Osteocyte (in vitro differentiated cells): Measurements from ENCODE around the gene CORO2B. TPM values are rescaled to one million over a fixed set of nuclear protein-coding genes. Genes with fewer than 3 reads are reported as not detected.

Experiments used
- DNase-seq: peaks from one replicate; pipeline ENCODE4 v3.0.0; 2021; ENCODE audit warnings: mixed read lengths; ENCODE audit not compliant: unreplicated experiment; ENCODE audit errors: extremely low spot score
- H3K27ac Mint-ChIP-seq: one replicate; pipeline ENCODE4 v1.8.0; 2021; ENCODE audit warnings: mild to moderate bottlenecking, mixed read lengths; ENCODE audit not compliant: unreplicated experiment
- H3K27me3 Mint-ChIP-seq: one replicate; pipeline ENCODE4 v1.8.0; 2021; ENCODE audit warnings: mixed read lengths; ENCODE audit not compliant: unreplicated experiment
- H3K36me3 Mint-ChIP-seq: one replicate; pipeline ENCODE4 v1.8.0; 2021; ENCODE audit warnings: mixed read lengths; ENCODE audit not compliant: unreplicated experiment
- H3K4me1 Mint-ChIP-seq: one replicate; pipeline ENCODE4 v1.8.0; 2021; ENCODE audit warnings: mixed read lengths; ENCODE audit not compliant: unreplicated experiment
- H3K4me3 Mint-ChIP-seq: one replicate; pipeline ENCODE4 v1.8.0; 2021; ENCODE audit warnings: mild to moderate bottlenecking, moderate library complexity, mixed read lengths; ENCODE audit not compliant: unreplicated experiment
- H3K9me3 Mint-ChIP-seq: one replicate; pipeline ENCODE4 v1.8.0; 2021; ENCODE audit warnings: mixed read lengths; ENCODE audit not compliant: unreplicated experiment
- CTCF ChIP-seq: fragments of 200-600 bp; sonication (generic); IDR thresholded peaks from 2 replicates; pipeline ENCODE4 v1.5.0; 2021; ENCODE audit warnings: antibody characterized with exemption, mild to moderate bottlenecking, moderate library complexity
- total RNA-seq: library from RNA; stranded (reverse); gene quantifications from 2 replicates; pipeline ENCODE4 v1.2.1, GENCODE V29; 2021

CORO2B gene
- total RNA-seq, 1 donor from 2014 or later: 22.6 TPM

DNA sequence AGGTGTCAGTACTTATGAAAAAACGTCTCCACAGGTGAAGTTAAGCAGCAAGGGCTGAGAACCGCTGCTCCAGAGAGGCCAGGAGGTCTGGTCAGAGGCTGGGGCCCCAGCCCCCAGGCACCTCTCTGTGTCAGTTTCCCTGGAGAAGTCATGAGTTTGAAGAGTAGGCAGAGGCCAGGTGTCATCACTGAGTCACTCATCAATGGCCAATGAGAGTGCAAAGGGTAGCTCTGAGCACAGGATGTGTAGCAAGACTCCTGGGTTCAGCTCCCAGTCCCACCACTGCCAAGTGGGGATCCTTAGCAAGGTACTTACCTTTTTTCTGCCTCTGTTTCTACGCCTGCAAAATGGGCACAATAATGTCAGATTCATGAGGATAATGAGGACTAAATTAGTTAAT lies 47.9 kb downstream of the CORO2B start:
- no peak for TF ChIP-seq CTCF
- no peaks in the 10 kb centered on the region for H3K9me3 Mint-ChIP-seq
- no peak overlapping the region for H3K27ac Mint-ChIP-seq
- H3K36me3 Mint-ChIP-seq: no peaks in the 10 kb centered on the region
- H3K4me1 Mint-ChIP-seq: peaks cover 25% of the 10 kb centered on the region
- H3K4me3 Mint-ChIP-seq: no peak overlapping the region
- H3K27me3 Mint-ChIP-seq: no peaks in the 10 kb centered on the region
- DNase-seq: no peak

- no peak for DNase-seq
- H3K9me3 Mint-ChIP-seq: no peaks in the 10 kb centered on the region
- H3K4me1 Mint-ChIP-seq: peaks cover 20% of the 10 kb centered on the region
- no peaks in the 10 kb centered on the region for H3K27me3 Mint-ChIP-seq
- TF ChIP-seq CTCF: no peak
- H3K27ac Mint-ChIP-seq: no peak overlapping the region
- H3K36me3 Mint-ChIP-seq: no peaks in the 10 kb centered on the region
- H3K4me3 Mint-ChIP-seq: no peak overlapping the region
Measured at GRCh38 chr15:68627476-68627875, 48.7 kb downstream of the CORO2B start.

DNA sequence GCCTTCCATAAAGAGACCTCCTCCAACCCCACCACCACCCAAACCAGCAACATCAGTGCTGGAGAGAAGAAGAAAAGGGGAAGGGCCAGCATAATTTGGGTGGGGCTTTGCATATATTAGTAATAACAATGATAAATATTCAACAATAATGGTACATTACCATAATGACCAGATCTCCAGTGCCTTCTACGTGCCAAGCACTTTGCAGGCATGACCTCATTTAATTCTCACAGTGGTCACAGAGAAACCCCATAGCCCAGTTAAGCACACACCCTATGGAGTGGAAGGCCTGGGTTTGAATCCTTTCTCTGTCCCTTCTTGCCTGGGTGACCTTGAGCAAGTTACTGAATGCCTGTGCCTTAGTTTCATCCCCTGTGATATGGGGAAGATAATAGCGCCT lies 49.2 kb downstream of the CORO2B start:
- Mint-ChIP-seq H3K9me3 (no peaks in the 10 kb centered on the region), H3K27ac (no peak overlapping the region), H3K27me3 (no peaks in the 10 kb centered on the region), H3K4me3 (no peak overlapping the region), H3K4me1 (peaks cover 20% of the 10 kb centered on the region), H3K36me3 (no peaks in the 10 kb centered on the region)
- no peak for TF ChIP-seq CTCF
- DNase-seq: no peak

GRCh38 chr15:68629519-68630210 lies 50.9 kb downstream of the CORO2B start:
- TF ChIP-seq CTCF: no peak
- no peak for DNase-seq

DNA sequence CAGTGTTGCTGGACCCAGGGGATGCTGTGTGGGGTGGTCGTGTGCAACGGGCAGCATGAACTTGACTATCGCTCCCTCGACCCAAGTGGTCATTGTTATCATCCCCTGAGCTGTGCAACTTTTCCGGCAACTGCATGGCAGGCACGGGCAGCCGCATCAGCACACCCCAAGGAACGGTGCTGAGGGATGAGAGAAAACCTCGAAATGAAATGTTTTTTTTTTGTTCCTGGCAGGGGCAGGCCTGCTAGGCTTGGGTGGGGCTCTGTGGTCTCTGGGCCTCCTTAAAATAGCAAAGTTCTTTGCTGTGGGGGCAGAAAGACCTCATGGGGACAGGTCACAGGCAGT lies 51.4 kb downstream of the CORO2B start:
- Mint-ChIP-seq H3K27ac (no peak overlapping the region), H3K27me3 (no peaks in the 10 kb centered on the region), H3K9me3 (no peaks in the 10 kb centered on the region), H3K36me3 (no peaks in the 10 kb centered on the region), H3K4me3 (no peak overlapping the region), H3K4me1 (peaks cover 23% of the 10 kb centered on the region)
- no peak for DNase-seq
- TF ChIP-seq CTCF: no peak

More at GRCh38 chr15:68629519-68630210, 50.9 kb downstream of the CORO2B start:
- no peak overlapping the region for H3K27ac Mint-ChIP-seq
- H3K9me3 Mint-ChIP-seq: no peaks in the 10 kb centered on the region
- H3K4me3 Mint-ChIP-seq: no peak overlapping the region
- no peaks in the 10 kb centered on the region for H3K27me3 Mint-ChIP-seq
- H3K4me1 Mint-ChIP-seq: peaks cover 23% of the 10 kb centered on the region
- H3K36me3 Mint-ChIP-seq: no peaks in the 10 kb centered on the region
